Keratinocyte (primary cell): ENCODE measurements around the gene DPP8. TPM values are rescaled to one million over a fixed set of nuclear protein-coding genes. Genes with fewer than 3 reads are reported as not detected.

Experiments
- DNase-seq: peaks from one replicate; pipeline ENCODE4 v3.0.0-alpha.2; 2011; ENCODE audit warnings: low read depth, missing footprints, low spot score
- FAIRE-seq: peaks from 2 replicates; lab custom pipeline; 2011; peaks lifted over from hg19 to GRCh38; lab: Jason Lieb, UNC
- H2AFZ ChIP-seq: 2 replicates; pipeline ENCODE4 v1.6.0; 2012; ENCODE audit warnings: low read length, control low read depth, inconsistent platforms; ENCODE audit not compliant: control insufficient read depth
- H3K27ac ChIP-seq: 2 replicates; pipeline ENCODE4 v1.5.1; 2011; ENCODE audit warnings: low read length; ENCODE audit not compliant: control insufficient read depth, insufficient read depth
- H3K27me3 ChIP-seq: 3 replicates; pipeline ENCODE4 v1.6.0; 2011; ENCODE audit warnings: low read length; ENCODE audit not compliant: control insufficient read depth, insufficient read depth; ENCODE audit errors: extremely low read depth
- H3K36me3 ChIP-seq, 2 experiments: 2 replicates in 1 of 2; 3 replicates in 1 of 2; pipeline ENCODE4 v1.5.1; 2011; ENCODE audit warnings: low read length in 2 of 2, mild to moderate bottlenecking in 1 of 2; ENCODE audit not compliant: control insufficient read depth in 2 of 2, insufficient read depth in 2 of 2; ENCODE audit errors: extremely low read depth in 1 of 2
- H3K4me1 ChIP-seq: 3 replicates; pipeline ENCODE4 v1.5.1; 2011; ENCODE audit warnings: low read length; ENCODE audit not compliant: control insufficient read depth, insufficient read depth; ENCODE audit errors: extremely low read depth
- H3K4me2 ChIP-seq: 3 replicates; pipeline ENCODE4 v1.6.0; 2011; ENCODE audit warnings: low read depth, low read length; ENCODE audit not compliant: control insufficient read depth, insufficient read depth; ENCODE audit errors: extremely low read depth
- H3K4me3 ChIP-seq, 3 experiments: fragments of 200-600 bp in 1 of 3; sonication (generic) in 1 of 3; 2 replicates in 2 of 3; 3 replicates in 1 of 3; pipeline ENCODE4 v1.5.1; 2011 to 2016; ENCODE audit warnings: low read length in 3 of 3, mild to moderate bottlenecking in 3 of 3, control low read depth in 2 of 3, inconsistent platforms in 1 of 3, low read depth in 1 of 3, mixed read lengths in 1 of 3, mixed run types in 1 of 3, moderate library complexity in 1 of 3; ENCODE audit not compliant: control insufficient read depth in 2 of 3, insufficient read depth in 2 of 3; ENCODE audit errors: extremely low read depth in 1 of 3
- H3K79me2 ChIP-seq: 2 replicates; pipeline ENCODE4 v1.6.0; 2012; ENCODE audit warnings: low read length; ENCODE audit not compliant: control insufficient read depth, insufficient read depth
- H3K9ac ChIP-seq: 3 replicates; pipeline ENCODE4 v1.6.0; 2011; ENCODE audit warnings: low read length; ENCODE audit not compliant: control insufficient read depth, insufficient read depth; ENCODE audit errors: extremely low read depth
- H3K9me1 ChIP-seq: 3 replicates; pipeline ENCODE4 v1.6.0; 2011; ENCODE audit warnings: low read length; ENCODE audit not compliant: control insufficient read depth, insufficient read depth; ENCODE audit errors: extremely low read depth
- H3K9me3 ChIP-seq: 2 replicates; pipeline ENCODE4 v1.5.1; 2012; ENCODE audit warnings: low read depth, low read length; ENCODE audit not compliant: control insufficient read depth
- H4K20me1 ChIP-seq: 3 replicates; pipeline ENCODE4 v1.6.0; 2011; ENCODE audit warnings: low read length; ENCODE audit not compliant: control insufficient read depth, insufficient read depth; ENCODE audit errors: extremely low read depth
- CTCF ChIP-seq, 3 experiments: IDR thresholded peaks in 1 of 3; conservative IDR thresholded peaks in 1 of 3; optimal IDR thresholded peaks in 1 of 3; 2 replicates in 2 of 3; 3 replicates in 1 of 3; pipeline versions ENCODE3 to v1.5.1; 2011; ENCODE audit warnings: low read length in 3 of 3, mild to moderate bottlenecking in 3 of 3, moderate library complexity in 2 of 3, control low read depth in 1 of 3, inconsistent platforms in 1 of 3; ENCODE audit not compliant: insufficient read depth in 2 of 3; ENCODE audit errors: extremely low read depth in 1 of 3
- EZH2 ChIP-seq: IDR thresholded peaks from one replicate; pipeline ENCODE4 v1.6.1; 2012; ENCODE audit warnings: inconsistent platforms, mild to moderate bottlenecking, low read length, moderate library complexity
- dilution Hi-C: fragments of 300-500 bp; cut with MboI; formaldehyde crosslinking; loops from one replicate; pipeline ENCODE4 v1.7.0; 2020; ENCODE audit warnings: low sequenced_read_pairs; ENCODE audit not compliant: extremely low pct_ligation_motif_present
- polyA plus RNA-seq, 5 experiments: library from polyadenylated mRNA; depleted of rRNA in 3 of 5; stranded (reverse) in 3 of 5; stranded (forward) in 1 of 5; unstranded in 1 of 5; fragments of >200 nt; gene quantifications; 1 replicate in 1 of 5; 2 replicates in 3 of 5; 3 replicates in 1 of 5; pipeline versions ENCODE4 v1.2.1 to v1.2.3, GENCODE V29; 2011 to 2012; ENCODE audit warnings: missing spikeins in 2 of 5, low read depth in 1 of 5, low replicate concordance in 1 of 5

Gene DPP8
- polyA plus RNA-seq, 1 donor (not counting 4 experiments of a cell fraction or from before 2014, with no cell fraction given) = 21.6 TPM

- TF ChIP-seq CTCF (optimal IDR thresholded peaks at IDR 0.05 in 1 of 3, IDR thresholded peaks at IDR 0.05 in 1 of 3, conservative IDR thresholded peaks at IDR 0.05 in 1 of 3; ENCODE audit: extremely low read depth in 1 of 3, insufficient read depth in 2 of 3, low read length in 3 of 3) (no peak), EZH2 (no peak)
- no peaks in the 10 kb centered on the region for H3K79me2 ChIP-seq
- dilution Hi-C loops = no loop called here
- no peak overlapping the region for H3K27ac ChIP-seq
- no peak overlapping the region for H3K4me3 ChIP-seq
- FAIRE-seq = no peak
- no peaks in the 10 kb centered on the region for H3K9me1 ChIP-seq
- no peak for DNase-seq
- no peaks in the 10 kb centered on the region for H3K36me3 ChIP-seq
- no peak overlapping the region for H3K4me2 ChIP-seq
- H3K9me3 ChIP-seq = no peaks in the 10 kb centered on the region
- H3K9ac ChIP-seq = no peak overlapping the region
- H4K20me1 ChIP-seq = no peaks in the 10 kb centered on the region
- H3K4me1 ChIP-seq = peaks cover 5% of the 10 kb centered on the region
- no peak overlapping the region for H2AFZ ChIP-seq
- peaks cover 12% of the 10 kb centered on the region for H3K27me3 ChIP-seq
These were observed 104.9 kb downstream of the DPP8 start for GRCh38 chr15:65412556-65412955.

GRCh38 chr15:65411465-65412071, 105.9 kb downstream of the DPP8 start:
- no peak for TF ChIP-seq CTCF (optimal IDR thresholded peaks at IDR 0.05 in 1 of 3, IDR thresholded peaks at IDR 0.05 in 1 of 3, conservative IDR thresholded peaks at IDR 0.05 in 1 of 3; ENCODE audit: extremely low read depth in 1 of 3, insufficient read depth in 2 of 3, low read length in 3 of 3)
- TF ChIP-seq EZH2 = no peak
- Histone ChIP-seq H4K20me1 (no peaks in the 10 kb centered on the region), H3K79me2 (no peaks in the 10 kb centered on the region), H3K9me3 (no peaks in the 10 kb centered on the region), H2AFZ (no peak overlapping the region), H3K4me3 (no peak overlapping the region), H3K36me3 (no peaks in the 10 kb centered on the region), H3K9me1 (no peaks in the 10 kb centered on the region), H3K4me2 (no peak overlapping the region), H3K27me3 (peaks cover 14% of the 10 kb centered on the region), H3K27ac (no peak overlapping the region), H3K4me1 (peaks cover 5% of the 10 kb centered on the region), H3K9ac (no peak overlapping the region)
- DNase-seq (no peak), FAIRE-seq (no peak)
- dilution Hi-C loops = no loop called here
